SKM-1 treated with dmso at 0.1 percent for 144 hours (cell line): Measurements from ENCODE around the gene DRC3.
"Not testable (repeated sequence)": the region's sequence is repeated elsewhere in the genome, so short reads cannot be mapped to it uniquely, and the experiment has no call there.

Source experiments
- DNase-seq: peaks from one replicate; lab custom pipeline; 2025; ENCODE audit not compliant: unreplicated experiment; lab: John Stamatoyannopoulos, UW

DRC3 gene

GRCh38 chr17:17940441-17940911 is 32.2 kb upstream of the DRC3 start:
- DNase-seq = no peak

- DNase-seq = no peak
Observed at GRCh38 chr17:17941015-17941414, 31.6 kb upstream of the DRC3 start.

- no peak for DNase-seq
Observed at GRCh38 chr17:17942846-17943245, 29.8 kb upstream of the DRC3 start.

- DNase-seq = no peak
Observed at GRCh38 chr17:17943281-17943984, 29.2 kb upstream of the DRC3 start.

GRCh38 chr17:17944242-17944641 is 28.4 kb upstream of the DRC3 start:
- no peak for DNase-seq

GRCh38 chr17:17944743-17945142 is 27.9 kb upstream of the DRC3 start:
- DNase-seq = no peak

GRCh38 chr17:17946093-17946492 is 26.6 kb upstream of the DRC3 start:
- DNase-seq = no peak

- DNase-seq = no peak
Observed at GRCh38 chr17:17947309-17947708, 25.4 kb upstream of the DRC3 start.

- DNase-seq = no peak
Observed at GRCh38 chr17:17947966-17948365, 24.7 kb upstream of the DRC3 start.

GRCh38 chr17:17950347-17950746 is 22.3 kb upstream of the DRC3 start:
- DNase-seq = no peak

GRCh38 chr17:17950806-17951205 is 21.9 kb upstream of the DRC3 start:
- no peak for DNase-seq

- DNase-seq = no peak
Observed at GRCh38 chr17:17951524-17951923, 21.1 kb upstream of the DRC3 start.

- DNase-seq = no peak
Observed at GRCh38 chr17:17952691-17953090, 20.0 kb upstream of the DRC3 start.

- DNase-seq = no peak
Observed at GRCh38 chr17:17954079-17954478, 18.6 kb upstream of the DRC3 start.

GRCh38 chr17:17955790-17956341 is 16.8 kb upstream of the DRC3 start:
- DNase-seq = not testable (repeated sequence)

- DNase-seq = no peak
Observed at GRCh38 chr17:17957584-17957916, 15.1 kb upstream of the DRC3 start.

GRCh38 chr17:17958982-17959381 is 13.7 kb upstream of the DRC3 start:
- no peak for DNase-seq

GRCh38 chr17:17959520-17960361 is 12.9 kb upstream of the DRC3 start:
- DNase-seq = no peak

- DNase-seq = no peak
Observed at GRCh38 chr17:17960500-17961030, 12.1 kb upstream of the DRC3 start.

GRCh38 chr17:17963066-17963465 is 9.6 kb upstream of the DRC3 start:
- DNase-seq = no peak

- no peak for DNase-seq
Observed at GRCh38 chr17:17963694-17964436, 8.8 kb upstream of the DRC3 start.
